Progenitor cell of endocrine pancreas (in vitro differentiated cells): Measurements from ENCODE around the gene ZKSCAN7. TPM values are rescaled to one million over a fixed set of nuclear protein-coding genes. Genes with fewer than 3 reads are reported as not detected.
"Not testable (repeated sequence)": the region's sequence is repeated elsewhere in the genome, so short reads cannot be mapped to it uniquely, and the experiment has no call there.

Experiments
- DNase-seq: peaks from one replicate; pipeline ENCODE4 v3.0.0; 2021; ENCODE audit warnings: low spot score; ENCODE audit not compliant: unreplicated experiment
- H3K27ac Mint-ChIP-seq: 2 replicates; pipeline ENCODE4 v1.8.0; 2021; ENCODE audit warnings: mild to moderate bottlenecking, moderate library complexity, mixed read lengths
- H3K27me3 Mint-ChIP-seq: 2 replicates; pipeline ENCODE4 v1.8.0; 2021; ENCODE audit warnings: mixed read lengths
- H3K36me3 Mint-ChIP-seq: 2 replicates; pipeline ENCODE4 v1.8.0; 2022; ENCODE audit warnings: mixed read lengths; ENCODE audit not compliant: insufficient read depth
- H3K4me1 Mint-ChIP-seq: 2 replicates; pipeline ENCODE4 v1.8.0; 2021; ENCODE audit warnings: low read depth, mixed read lengths
- H3K4me3 Mint-ChIP-seq: 2 replicates; pipeline ENCODE4 v1.8.0; 2021; ENCODE audit warnings: low read depth, mild to moderate bottlenecking, moderate library complexity, mixed read lengths
- H3K9me3 Mint-ChIP-seq: 2 replicates; pipeline ENCODE4 v1.8.0; 2021; ENCODE audit warnings: low read depth, mixed read lengths
- CTCF ChIP-seq: fragments of 200-600 bp; sonication (generic); IDR thresholded peaks from one replicate; pipeline ENCODE4 v1.5.0; 2021; ENCODE audit warnings: antibody characterized with exemption, mild to moderate bottlenecking; ENCODE audit not compliant: unreplicated experiment
- total RNA-seq: library from RNA; stranded (reverse); gene quantifications from 2 replicates; pipeline ENCODE4 v1.2.1, GENCODE V29; 2021

ZKSCAN7 gene
- total RNA-seq, 1 donor from 2014 or later: 22.4 TPM

DNA sequence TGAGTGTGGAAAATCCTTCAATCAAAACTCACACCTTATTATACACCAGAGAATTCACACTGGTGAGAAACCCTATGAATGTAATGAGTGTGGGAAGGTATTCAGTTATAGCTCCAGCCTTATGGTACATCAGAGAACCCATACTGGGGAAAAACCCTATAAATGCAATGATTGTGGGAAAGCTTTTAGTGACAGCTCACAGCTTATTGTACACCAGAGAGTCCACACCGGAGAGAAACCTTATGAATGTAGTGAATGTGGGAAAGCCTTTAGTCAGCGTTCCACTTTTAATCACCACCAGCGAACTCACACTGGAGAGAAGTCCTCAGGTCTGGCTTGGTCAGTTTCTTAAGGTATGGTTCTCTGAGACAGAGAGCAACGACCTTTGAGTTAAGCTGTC lies 16.0 kb downstream of the ZKSCAN7 start:
- peaks cover 55% of the 10 kb centered on the region for H3K9me3 Mint-ChIP-seq
- peaks cover 67% of the 10 kb centered on the region for H3K36me3 Mint-ChIP-seq
- no peaks in the 10 kb centered on the region for H3K27me3 Mint-ChIP-seq
- H3K27ac Mint-ChIP-seq: no peak overlapping the region
- no peaks in the 10 kb centered on the region for H3K4me1 Mint-ChIP-seq
- no peak for DNase-seq
- H3K4me3 Mint-ChIP-seq: no peak overlapping the region
- TF ChIP-seq CTCF: no peak

- Mint-ChIP-seq H3K36me3 (peaks cover 35% of the 10 kb centered on the region), H3K9me3 (peaks cover 13% of the 10 kb centered on the region), H3K27ac (no peak overlapping the region), H3K4me3 (no peak overlapping the region), H3K4me1 (no peaks in the 10 kb centered on the region), H3K27me3 (no peaks in the 10 kb centered on the region)
- TF ChIP-seq CTCF: no peak
- no peak for DNase-seq
These were observed 21.6 kb downstream of the ZKSCAN7 start for GRCh38 chr3:44576613-44577012.

DNA sequence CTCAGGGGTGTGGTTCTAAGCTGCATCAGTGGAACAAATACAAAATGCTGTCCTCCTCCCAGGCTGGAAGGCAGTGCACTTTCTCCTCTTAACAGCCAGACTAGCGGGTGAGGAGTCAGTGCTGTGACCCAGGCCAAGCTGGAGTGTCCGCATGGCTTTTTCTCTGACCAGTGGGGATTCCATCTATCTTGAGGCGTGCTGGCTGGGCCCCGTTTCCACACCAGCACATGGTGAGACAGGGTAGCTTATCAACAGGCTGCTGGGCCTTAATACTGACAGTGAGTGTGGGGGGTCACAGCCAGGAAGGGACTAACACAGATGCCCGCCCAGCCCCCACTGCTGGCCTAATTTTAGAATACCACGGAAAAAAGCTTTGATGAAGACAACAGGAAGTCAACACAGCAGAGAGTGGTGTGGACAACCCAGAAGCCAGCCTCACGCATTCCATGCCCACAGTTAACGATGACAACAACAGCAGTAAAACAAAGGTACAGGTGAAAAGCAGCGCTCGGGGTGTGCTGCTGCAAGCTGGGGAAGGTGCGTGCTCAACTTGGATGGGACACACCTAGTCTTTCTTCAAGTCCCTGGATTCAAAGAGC lies 22.5 kb downstream of the ZKSCAN7 start:
- not testable (repeated sequence) for DNase-seq, H3K4me3 Mint-ChIP-seq
- peaks cover 27% of the 10 kb centered on the region for H3K36me3 Mint-ChIP-seq

DNA sequence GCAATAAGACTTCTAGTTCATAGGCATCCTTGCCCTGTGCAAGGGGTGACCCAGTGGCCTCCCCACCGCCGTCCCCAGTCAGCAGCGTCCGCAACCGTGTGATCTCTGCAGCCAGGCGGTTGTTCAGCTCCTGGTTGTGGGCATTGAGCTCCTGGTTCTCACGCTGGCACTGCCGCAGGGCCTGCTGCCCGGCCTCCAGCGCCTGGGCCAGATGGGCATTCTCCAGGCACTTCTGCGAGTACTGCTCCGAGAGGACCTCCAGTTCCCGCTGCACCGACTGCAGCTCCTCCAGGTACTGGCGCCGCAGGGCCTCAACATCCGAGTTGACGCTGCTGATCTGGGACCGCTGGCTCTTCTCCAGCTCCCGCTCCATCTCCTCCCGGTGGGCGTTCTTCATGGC lies 23.3 kb downstream of the ZKSCAN7 start:
- not testable (repeated sequence) for DNase-seq, H3K4me3 Mint-ChIP-seq, H3K4me1 Mint-ChIP-seq, H3K27ac Mint-ChIP-seq, H3K9me3 Mint-ChIP-seq, H3K27me3 Mint-ChIP-seq
- peaks cover 22% of the 10 kb centered on the region for H3K36me3 Mint-ChIP-seq

More for the DNA sequence above, 22.5 kb downstream of the ZKSCAN7 start:
- H3K27me3 Mint-ChIP-seq, H3K9me3 Mint-ChIP-seq, H3K4me1 Mint-ChIP-seq, H3K27ac Mint-ChIP-seq: not testable (repeated sequence)

DNA sequence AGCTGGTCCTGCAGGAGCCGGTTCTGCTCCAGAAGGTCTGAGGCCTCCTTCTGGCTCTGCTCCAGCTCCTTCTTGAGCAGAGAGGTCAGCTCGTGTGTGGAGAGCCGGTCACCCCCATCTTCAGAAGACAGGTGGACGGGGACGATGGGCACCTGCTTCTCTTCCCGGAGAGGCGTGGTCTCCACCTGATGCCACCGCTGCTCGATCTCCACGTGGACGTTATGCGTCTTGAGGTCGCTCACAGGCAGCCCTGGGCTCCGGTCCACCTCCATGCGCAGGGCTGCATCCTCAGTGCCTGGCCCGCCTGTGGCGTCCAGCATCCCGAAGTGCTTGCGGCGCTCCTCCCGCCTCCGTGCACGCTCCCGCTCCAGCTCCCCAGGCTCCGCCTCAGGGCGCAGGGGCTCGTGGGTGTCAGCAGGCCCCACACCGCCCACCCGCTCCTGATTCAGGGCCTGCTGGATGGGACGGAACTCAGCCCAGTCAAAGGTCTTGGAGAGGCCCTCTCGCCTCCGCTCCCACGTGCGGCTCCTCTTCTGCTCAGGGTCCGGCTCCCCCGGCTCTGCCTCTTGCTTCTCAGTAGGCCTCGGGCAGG lies 24.0 kb downstream of the ZKSCAN7 start:
- not testable (repeated sequence) for H3K4me1 Mint-ChIP-seq, H3K27ac Mint-ChIP-seq, H3K4me3 Mint-ChIP-seq, DNase-seq, H3K27me3 Mint-ChIP-seq, H3K9me3 Mint-ChIP-seq
- H3K36me3 Mint-ChIP-seq: peaks cover 22% of the 10 kb centered on the region

DNA sequence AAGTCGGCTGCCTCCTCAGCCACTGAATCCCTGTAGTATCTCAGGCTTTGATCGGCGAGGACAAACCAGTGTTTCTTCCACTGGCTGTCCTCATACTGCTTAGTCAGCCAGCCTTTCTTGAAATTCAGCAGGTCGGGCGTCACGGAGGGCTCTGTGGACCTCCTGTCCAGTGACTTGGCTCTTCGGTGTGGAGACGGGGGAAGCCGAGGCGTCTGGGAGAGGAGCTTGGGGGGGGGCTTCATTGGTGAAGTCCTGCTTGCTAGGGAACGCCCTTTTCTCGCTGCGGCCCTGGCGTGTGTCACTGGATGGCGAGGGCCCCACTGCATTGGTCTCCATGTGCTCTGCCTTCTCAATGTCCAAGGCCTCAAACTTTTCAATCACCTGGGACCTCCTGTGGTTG lies 24.8 kb downstream of the ZKSCAN7 start:
- H3K36me3 Mint-ChIP-seq: peaks cover 18% of the 10 kb centered on the region

GRCh38 chr3:44580971-44581370 lies 26.0 kb downstream of the ZKSCAN7 start:
- not testable (repeated sequence) for H3K27me3 Mint-ChIP-seq, H3K27ac Mint-ChIP-seq, DNase-seq, H3K4me3 Mint-ChIP-seq, H3K9me3 Mint-ChIP-seq
- H3K36me3 Mint-ChIP-seq: peaks cover 20% of the 10 kb centered on the region
- peaks cover 14% of the 10 kb centered on the region for H3K4me1 Mint-ChIP-seq

More for the DNA sequence above, 24.8 kb downstream of the ZKSCAN7 start:
- not testable (repeated sequence) for DNase-seq, H3K4me1 Mint-ChIP-seq, H3K9me3 Mint-ChIP-seq, H3K27me3 Mint-ChIP-seq, H3K27ac Mint-ChIP-seq, H3K4me3 Mint-ChIP-seq
